Measurements from ENCODE around the gene UBLCP1.
"Not testable (repeated sequence)": the region's sequence is repeated elsewhere in the genome, so short reads cannot be mapped to it uniquely, and the experiment has no call there.

The UBLCP1 gene

GRCh38 chr5:159242656-159243055 is 20.4 kb upstream of the UBLCP1 start:
- no peaks in the 10 kb centered on the region for H3K36me3 ChIP-seq (ENCODE audit: insufficient read depth, low read length)
- H3K4me3 ChIP-seq: no peak overlapping the region
- no peaks in the 10 kb centered on the region for H3K9me3 ChIP-seq (ENCODE audit: low read depth, low read length)
- no peak for TF ChIP-seq EZH2 (IDR thresholded peaks at IDR 0.05)
- no peak for TF ChIP-seq POLR2AphosphoS5 (IDR thresholded peaks at IDR 0.05; ENCODE audit: borderline replicate concordance, low read depth, low read length)
- TF ChIP-seq FOXP2 (optimal IDR thresholded peaks at IDR 0.05; ENCODE audit: control extremely low read depth, extremely low read length, insufficient read depth): no peak
- DNase-seq (ENCODE audit: low read depth, low spot score): no peak
- H3K9ac ChIP-seq (ENCODE audit: insufficient read length): no peak overlapping the region
- H3K27ac ChIP-seq: no peak overlapping the region

GRCh38 chr5:159243385-159243784 is 19.7 kb upstream of the UBLCP1 start:
- Histone ChIP-seq H3K36me3 (ENCODE audit: insufficient read depth, low read length) (no peaks in the 10 kb centered on the region), H3K9me3 (ENCODE audit: low read depth, low read length) (no peaks in the 10 kb centered on the region), H3K4me3 (no peak overlapping the region), H3K9ac (ENCODE audit: insufficient read length) (no peak overlapping the region), H3K27ac (no peak overlapping the region)
- TF ChIP-seq FOXP2 (optimal IDR thresholded peaks at IDR 0.05; ENCODE audit: control extremely low read depth, extremely low read length, insufficient read depth) (no peak), POLR2AphosphoS5 (IDR thresholded peaks at IDR 0.05; ENCODE audit: borderline replicate concordance, low read depth, low read length) (no peak), EZH2 (IDR thresholded peaks at IDR 0.05) (no peak)
- DNase-seq (ENCODE audit: low read depth, low spot score): no peak

GRCh38 chr5:159244163-159244562 is 18.9 kb upstream of the UBLCP1 start:
- no peaks in the 10 kb centered on the region for H3K9me3 ChIP-seq (ENCODE audit: low read depth, low read length)
- H3K4me3 ChIP-seq: no peak overlapping the region
- no peak overlapping the region for H3K9ac ChIP-seq (ENCODE audit: insufficient read length)
- no peak for DNase-seq (ENCODE audit: low read depth, low spot score)
- no peaks in the 10 kb centered on the region for H3K36me3 ChIP-seq (ENCODE audit: insufficient read depth, low read length)
- TF ChIP-seq POLR2AphosphoS5 (IDR thresholded peaks at IDR 0.05; ENCODE audit: borderline replicate concordance, low read depth, low read length) (no peak), EZH2 (IDR thresholded peaks at IDR 0.05) (no peak), FOXP2 (optimal IDR thresholded peaks at IDR 0.05; ENCODE audit: control extremely low read depth, extremely low read length, insufficient read depth) (no peak)
- no peak overlapping the region for H3K27ac ChIP-seq

GRCh38 chr5:159244890-159245289 is 18.2 kb upstream of the UBLCP1 start:
- no peak overlapping the region for H3K27ac ChIP-seq
- H3K9ac ChIP-seq (ENCODE audit: insufficient read length): no peak overlapping the region
- no peak for TF ChIP-seq EZH2 (IDR thresholded peaks at IDR 0.05)
- H3K4me3 ChIP-seq: no peak overlapping the region
- no peaks in the 10 kb centered on the region for H3K9me3 ChIP-seq (ENCODE audit: low read depth, low read length)
- H3K36me3 ChIP-seq (ENCODE audit: insufficient read depth, low read length): no peaks in the 10 kb centered on the region
- DNase-seq (ENCODE audit: low read depth, low spot score): no peak

- Histone ChIP-seq H3K9me3 (ENCODE audit: low read depth, low read length) (no peaks in the 10 kb centered on the region), H3K36me3 (ENCODE audit: insufficient read depth, low read length) (no peaks in the 10 kb centered on the region), H3K4me3 (no peak overlapping the region), H3K9ac (ENCODE audit: insufficient read length) (no peak overlapping the region), H3K27ac (no peak overlapping the region)
- no peak for DNase-seq (ENCODE audit: low read depth, low spot score)
- TF ChIP-seq FOXP2 (optimal IDR thresholded peaks at IDR 0.05; ENCODE audit: control extremely low read depth, extremely low read length, insufficient read depth) (no peak), EZH2 (IDR thresholded peaks at IDR 0.05) (no peak), POLR2AphosphoS5 (IDR thresholded peaks at IDR 0.05; ENCODE audit: borderline replicate concordance, low read depth, low read length) (no peak)
Observed at GRCh38 chr5:159249158-159249557, 13.9 kb upstream of the UBLCP1 start.

GRCh38 chr5:159252195-159252594 is 10.9 kb upstream of the UBLCP1 start:
- Histone ChIP-seq H3K36me3 (ENCODE audit: insufficient read depth, low read length) (no peaks in the 10 kb centered on the region), H3K4me3 (no peak overlapping the region), H3K9me3 (ENCODE audit: low read depth, low read length) (no peaks in the 10 kb centered on the region), H3K27ac (no peak overlapping the region), H3K9ac (ENCODE audit: insufficient read length) (no peak overlapping the region)
- TF ChIP-seq EZH2 (IDR thresholded peaks at IDR 0.05) (no peak), FOXP2 (optimal IDR thresholded peaks at IDR 0.05; ENCODE audit: control extremely low read depth, extremely low read length, insufficient read depth) (no peak), POLR2AphosphoS5 (IDR thresholded peaks at IDR 0.05; ENCODE audit: borderline replicate concordance, low read depth, low read length) (no peak)
- no peak for DNase-seq (ENCODE audit: low read depth, low spot score)

GRCh38 chr5:159257007-159257406 is 6.1 kb upstream of the UBLCP1 start:
- TF ChIP-seq FOXP2 (optimal IDR thresholded peaks at IDR 0.05; ENCODE audit: control extremely low read depth, extremely low read length, insufficient read depth) (no peak), EZH2 (IDR thresholded peaks at IDR 0.05) (no peak), POLR2AphosphoS5 (IDR thresholded peaks at IDR 0.05; ENCODE audit: borderline replicate concordance, low read depth, low read length) (no peak)
- H3K4me3 ChIP-seq: no peak overlapping the region
- DNase-seq (ENCODE audit: low read depth, low spot score): no peak

GRCh38 chr5:159257629-159258283 is 5.3 kb upstream of the UBLCP1 start:
- Histone ChIP-seq H3K9ac (ENCODE audit: insufficient read length) (no peak overlapping the region), H3K9me3 (ENCODE audit: low read depth, low read length) (no peaks in the 10 kb centered on the region)

More at GRCh38 chr5:159257007-159257406, 6.1 kb upstream of the UBLCP1 start:
- H3K36me3 ChIP-seq (ENCODE audit: insufficient read depth, low read length): no peaks in the 10 kb centered on the region
- no peak overlapping the region for H3K27ac ChIP-seq
- H3K9me3 ChIP-seq (ENCODE audit: low read depth, low read length): no peaks in the 10 kb centered on the region
- H3K9ac ChIP-seq (ENCODE audit: insufficient read length): no peak overlapping the region

GRCh38 chr5:159258361-159258760 is 4.7 kb upstream of the UBLCP1 start:
- no peak overlapping the region for H3K9ac ChIP-seq (ENCODE audit: insufficient read length)
- H3K9me3 ChIP-seq (ENCODE audit: low read depth, low read length): no peaks in the 10 kb centered on the region
- H3K36me3 ChIP-seq (ENCODE audit: insufficient read depth, low read length): no peaks in the 10 kb centered on the region
- DNase-seq (ENCODE audit: low read depth, low spot score): no peak
- TF ChIP-seq EZH2 (IDR thresholded peaks at IDR 0.05) (no peak), FOXP2 (optimal IDR thresholded peaks at IDR 0.05; ENCODE audit: control extremely low read depth, extremely low read length, insufficient read depth) (no peak), POLR2AphosphoS5 (IDR thresholded peaks at IDR 0.05; ENCODE audit: borderline replicate concordance, low read depth, low read length) (no peak)
- no peak overlapping the region for H3K4me3 ChIP-seq
- H3K27ac ChIP-seq: no peak overlapping the region

More at GRCh38 chr5:159257629-159258283, 5.3 kb upstream of the UBLCP1 start:
- TF ChIP-seq EZH2 (IDR thresholded peaks at IDR 0.05) (no peak), POLR2AphosphoS5 (IDR thresholded peaks at IDR 0.05; ENCODE audit: borderline replicate concordance, low read depth, low read length) (no peak), FOXP2 (optimal IDR thresholded peaks at IDR 0.05; ENCODE audit: control extremely low read depth, extremely low read length, insufficient read depth) (no peak)
- no peak for DNase-seq (ENCODE audit: low read depth, low spot score)
- no peak overlapping the region for H3K27ac ChIP-seq
- no peak overlapping the region for H3K4me3 ChIP-seq
- H3K36me3 ChIP-seq (ENCODE audit: insufficient read depth, low read length): no peaks in the 10 kb centered on the region

GRCh38 chr5:159260212-159260611 is 2.9 kb upstream of the UBLCP1 start:
- not testable (repeated sequence) for DNase-seq (ENCODE audit: low read depth, low spot score); H3K4me3 ChIP-seq; H3K9ac ChIP-seq (ENCODE audit: insufficient read length); H3K36me3 ChIP-seq (ENCODE audit: insufficient read depth, low read length); H3K9me3 ChIP-seq (ENCODE audit: low read depth, low read length); H3K27ac ChIP-seq
